Smooth muscle cell of the brain vasculature (primary cell): ENCODE measurements around the gene PTPN23.

Source experiments
- DNase-seq: peaks from one replicate; pipeline ENCODE4 v3.0.0-alpha.2; 2012; ENCODE audit warnings: low read depth, low spot score

Gene PTPN23

GRCh38 chr3:47405820-47406761 lies 25.3 kb downstream of the PTPN23 start:
- DNase-seq, result no peak

- no peak for DNase-seq
Observed at GRCh38 chr3:47406762-47407149, 25.9 kb downstream of the PTPN23 start.

GRCh38 chr3:47407237-47407636 lies 26.4 kb downstream of the PTPN23 start:
- no peak for DNase-seq

GRCh38 chr3:47407896-47408838 lies 27.3 kb downstream of the PTPN23 start:
- no peak for DNase-seq

GRCh38 chr3:47408839-47409229 lies 28.0 kb downstream of the PTPN23 start:
- no peak for DNase-seq

- DNase-seq, result no peak
Observed at GRCh38 chr3:47409284-47409683, 28.5 kb downstream of the PTPN23 start.

- no peak for DNase-seq
Observed at GRCh38 chr3:47409688-47410416, 29.0 kb downstream of the PTPN23 start.

GRCh38 chr3:47410417-47410720 lies 29.5 kb downstream of the PTPN23 start:
- no peak for DNase-seq

- no peak for DNase-seq
Observed at GRCh38 chr3:47410801-47411646, 30.2 kb downstream of the PTPN23 start.

- no peak for DNase-seq
Observed at GRCh38 chr3:47411696-47412452, 31.1 kb downstream of the PTPN23 start.

GRCh38 chr3:47412453-47412756 lies 31.6 kb downstream of the PTPN23 start:
- no peak for DNase-seq

GRCh38 chr3:47412842-47413520 lies 32.2 kb downstream of the PTPN23 start:
- DNase-seq, result no peak

GRCh38 chr3:47413751-47414150 lies 32.9 kb downstream of the PTPN23 start:
- DNase-seq, result no peak

- DNase-seq, result no peak
Observed at GRCh38 chr3:47414161-47414564, 33.3 kb downstream of the PTPN23 start.

GRCh38 chr3:47414666-47415587 lies 34.1 kb downstream of the PTPN23 start:
- no peak for DNase-seq

- DNase-seq, result no peak
Observed at GRCh38 chr3:47416041-47416440, 35.2 kb downstream of the PTPN23 start.

GRCh38 chr3:47418167-47419082 lies 37.6 kb downstream of the PTPN23 start:
- DNase-seq, result no peak
